ENCODE data around the gene UBE2Q2.
"Not testable (repeated sequence)": the region's sequence is repeated elsewhere in the genome, so short reads cannot be mapped to it uniquely, and the experiment has no call there.

The UBE2Q2 gene

DNA sequence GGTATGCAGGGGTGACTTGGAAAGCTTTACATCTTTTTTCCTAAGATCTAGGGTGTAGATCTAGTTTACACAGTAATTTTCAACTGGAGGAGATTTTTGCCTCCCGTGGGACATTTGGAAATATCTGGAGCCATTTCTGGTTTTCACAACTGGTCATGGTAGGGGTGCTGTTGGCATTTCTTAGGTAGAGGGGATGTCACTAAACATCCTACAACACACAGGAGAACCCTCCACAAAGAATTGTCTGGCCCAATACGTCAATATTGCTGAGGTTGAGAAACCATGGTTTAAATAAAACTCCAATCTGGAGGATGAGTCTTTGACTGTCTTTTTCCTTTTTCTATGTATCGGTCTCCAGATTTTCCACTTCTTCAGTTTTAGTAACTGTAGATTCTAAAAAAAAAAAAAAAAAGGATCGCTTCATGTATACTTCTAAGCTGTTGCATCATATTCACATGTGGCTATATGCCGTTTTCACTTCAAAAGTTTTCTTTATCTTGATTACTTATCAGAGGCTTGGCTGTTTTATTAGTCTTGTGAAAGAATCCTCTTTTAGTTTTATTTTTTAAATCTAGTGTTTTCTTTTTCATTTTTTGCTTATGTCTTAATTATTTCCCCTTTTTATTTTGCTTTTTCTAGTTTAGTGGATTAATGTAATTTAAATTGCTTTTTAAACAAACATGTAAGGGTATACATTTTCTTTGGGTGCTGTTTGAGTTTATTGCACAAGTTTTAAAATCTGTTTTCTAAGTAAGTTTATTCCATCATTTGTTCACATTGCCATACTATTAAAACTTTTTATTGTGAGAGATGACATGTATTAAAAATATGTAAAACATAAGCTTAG is 21.2 kb downstream of the UBE2Q2 start:
- no peak for DNase-seq (ENCODE audit: low spot score)

DNA sequence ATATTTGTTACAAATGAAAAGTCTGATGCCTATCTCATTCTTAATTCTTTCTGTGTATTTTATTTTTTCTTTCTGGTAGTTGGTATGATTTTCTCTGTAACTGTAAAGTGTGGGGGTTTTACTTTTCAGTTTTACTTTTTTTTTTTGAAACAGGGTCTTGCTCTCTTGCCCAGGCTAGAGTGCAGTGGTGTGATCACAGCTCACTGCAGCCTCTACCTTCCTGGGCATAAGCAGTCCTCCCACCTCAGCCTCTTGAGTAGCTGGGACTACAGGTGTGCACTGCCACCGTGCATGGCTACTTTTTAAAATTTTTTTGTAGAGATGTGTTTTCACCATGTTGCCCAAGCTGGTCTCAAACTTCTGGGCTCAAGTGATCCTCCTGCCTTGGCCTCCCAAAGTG is 22.8 kb downstream of the UBE2Q2 start:
- not testable (repeated sequence) for DNase-seq (ENCODE audit: low spot score)

DNA sequence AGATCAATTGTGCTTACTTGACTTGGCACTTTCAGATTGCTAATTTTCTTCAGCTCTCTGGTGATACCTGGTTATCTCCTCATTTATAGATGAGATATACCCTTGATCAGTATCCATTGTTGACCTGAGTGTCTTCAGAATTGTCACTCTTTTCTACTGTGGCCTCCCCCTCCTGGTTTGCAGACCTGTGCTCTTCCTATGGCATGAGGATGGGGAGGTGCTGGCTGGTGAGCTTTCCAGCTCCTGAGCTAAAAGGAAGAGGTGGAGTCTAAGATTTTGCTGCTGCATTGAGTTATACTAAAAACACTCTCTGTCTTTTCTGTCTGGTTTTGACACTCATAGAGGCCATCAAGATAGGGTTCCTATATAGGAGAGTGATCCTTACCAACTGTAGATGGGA is 23.7 kb downstream of the UBE2Q2 start:
- DNase-seq (ENCODE audit: low spot score), result no peak

DNA sequence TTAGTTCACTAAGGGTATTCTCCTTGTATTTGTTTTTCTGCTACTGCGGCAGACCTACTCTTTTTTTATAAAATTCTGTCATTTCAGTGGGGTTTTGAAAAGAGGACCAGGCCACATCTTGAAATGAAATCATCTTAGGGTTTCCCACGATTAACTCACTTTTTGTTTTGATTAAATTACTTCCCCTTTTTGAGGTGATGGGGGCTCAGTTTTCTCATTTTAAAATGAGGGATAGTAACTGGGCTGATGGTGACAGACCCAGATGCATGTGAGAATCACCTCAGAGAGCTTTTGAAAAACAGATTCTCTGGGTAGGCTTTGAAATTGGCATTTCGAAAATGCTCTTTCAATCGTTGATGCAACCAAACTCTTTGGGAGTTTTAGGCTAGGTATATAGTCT is 24.2 kb downstream of the UBE2Q2 start:
- no peak for DNase-seq (ENCODE audit: low spot score)

DNA sequence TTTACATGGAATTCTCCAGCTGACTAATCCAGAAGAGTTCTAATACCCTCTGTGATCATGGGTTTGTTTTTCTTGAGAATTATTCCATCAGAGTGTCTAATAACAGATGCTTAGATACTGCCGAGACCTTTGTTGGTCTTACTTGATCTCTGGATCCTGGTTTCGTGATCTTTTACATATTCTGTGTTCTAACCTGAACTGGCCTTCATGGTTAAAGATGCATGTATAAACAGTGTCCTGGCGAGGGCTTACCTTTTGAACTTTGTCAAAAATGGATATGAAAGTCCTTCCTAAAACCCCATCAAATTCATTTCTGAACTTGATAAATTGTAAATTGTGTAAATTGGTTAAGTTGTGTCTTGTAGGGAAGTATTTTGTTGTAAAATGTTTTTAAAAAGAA is 24.8 kb downstream of the UBE2Q2 start:
- DNase-seq (ENCODE audit: low spot score), result no peak

DNA sequence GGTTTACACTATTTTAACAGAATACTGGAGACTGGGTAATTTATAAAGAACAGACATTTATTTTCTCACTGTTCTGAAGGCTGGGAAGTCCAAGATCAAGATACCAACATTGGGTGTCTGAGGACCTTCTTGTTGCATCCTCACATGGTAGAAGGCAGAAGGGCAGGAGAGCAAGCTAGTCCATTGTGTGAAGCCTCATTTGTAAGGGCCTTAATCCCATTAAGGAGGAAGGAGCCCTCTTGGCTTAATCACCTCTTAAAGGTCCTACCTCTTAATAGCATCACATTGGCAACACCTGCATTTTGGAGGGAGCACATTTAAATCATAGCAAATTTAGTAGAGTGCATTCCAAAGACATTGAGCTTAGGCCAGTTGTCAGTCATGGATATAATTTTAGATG is 26.2 kb downstream of the UBE2Q2 start:
- no peak for DNase-seq (ENCODE audit: low spot score)

GRCh38 chr15:75871589-75871988 is 28.3 kb downstream of the UBE2Q2 start:
- not testable (repeated sequence) for DNase-seq (ENCODE audit: low spot score)

- DNase-seq (ENCODE audit: low spot score), result no peak
These were observed 29.2 kb downstream of the UBE2Q2 start for GRCh38 chr15:75872403-75872990.

- DNase-seq (ENCODE audit: low spot score), result no peak
These were observed 40.8 kb downstream of the UBE2Q2 start for GRCh38 chr15:75884041-75884440.

DNA sequence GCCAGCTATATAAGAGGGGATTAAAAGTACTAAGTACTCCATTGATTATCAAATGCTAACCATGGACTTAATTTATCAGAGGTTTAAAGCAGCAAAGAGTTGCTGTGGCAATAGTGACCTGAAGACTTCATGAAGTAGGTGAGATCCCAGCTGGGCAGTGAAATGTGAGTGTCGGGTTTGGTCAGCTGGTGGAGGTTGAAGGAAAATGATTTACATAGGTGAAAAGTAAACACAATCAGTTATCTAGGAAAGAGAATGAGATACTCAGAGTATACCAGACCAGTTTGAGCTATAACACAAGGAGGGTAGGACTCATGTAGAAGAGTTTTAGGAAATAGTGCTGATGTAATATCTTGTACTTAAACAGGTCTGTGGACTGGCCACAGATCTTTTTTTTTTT is 43.9 kb downstream of the UBE2Q2 start:
- DNase-seq (ENCODE audit: low spot score), result no peak

DNA sequence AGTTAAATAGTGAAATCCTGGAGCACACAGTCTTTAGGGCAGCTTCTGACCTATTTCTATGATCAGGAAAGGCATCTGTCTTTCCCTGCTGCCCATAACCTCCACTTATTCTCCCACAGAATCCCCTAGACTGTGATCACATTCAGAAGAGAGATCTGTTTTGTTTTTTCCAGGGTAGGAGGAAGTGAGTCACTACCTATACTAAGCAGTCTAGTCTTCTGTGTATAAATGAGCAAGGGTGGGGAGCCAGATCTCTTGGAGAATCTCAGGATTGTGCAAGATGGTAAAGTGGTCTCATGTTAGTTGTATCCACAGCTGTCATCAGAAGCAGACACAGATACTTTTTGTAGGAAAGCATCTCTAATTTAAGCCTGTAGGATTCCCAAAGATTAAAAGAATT is 48.6 kb downstream of the UBE2Q2 start:
- no peak for DNase-seq (ENCODE audit: low spot score)

GRCh38 chr15:75895731-75896130 is 52.5 kb downstream of the UBE2Q2 start:
- no peak for DNase-seq (ENCODE audit: low spot score)

DNA sequence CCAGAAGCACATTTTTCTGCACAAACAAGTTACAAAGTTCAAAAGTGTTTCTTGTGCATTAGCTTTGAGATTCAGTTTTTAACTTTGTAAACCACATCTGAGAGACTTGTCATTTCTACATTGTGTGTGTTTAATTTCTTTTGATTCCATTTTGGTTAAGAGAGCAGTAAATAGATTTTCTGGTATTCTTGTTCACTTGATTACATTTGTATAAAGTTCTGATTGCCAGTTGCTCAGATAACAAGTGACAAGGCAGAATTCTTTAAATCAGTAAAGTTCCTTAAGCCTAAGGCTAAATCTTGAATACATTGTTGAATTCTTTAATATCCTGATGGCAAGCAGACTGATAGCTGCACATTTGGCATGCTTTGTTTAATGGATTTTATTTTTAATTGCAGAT is 57.3 kb downstream of the UBE2Q2 start:
- DNase-seq (ENCODE audit: low spot score), result no peak

GRCh38 chr15:75902129-75902557 is 58.9 kb downstream of the UBE2Q2 start:
- no peak for DNase-seq (ENCODE audit: low spot score)

- peak; percentile 72 for DNase-seq (ENCODE audit: low spot score)
These were observed 60.3 kb downstream of the UBE2Q2 start, which contains the start of gene FBXO22 for GRCh38 chr15:75903331-75904239. Gene FBXO22, plus strand, starts transcription at chr15:75903878. Its CDS starts 86 bp downstream, at chr15:75903964.

DNA sequence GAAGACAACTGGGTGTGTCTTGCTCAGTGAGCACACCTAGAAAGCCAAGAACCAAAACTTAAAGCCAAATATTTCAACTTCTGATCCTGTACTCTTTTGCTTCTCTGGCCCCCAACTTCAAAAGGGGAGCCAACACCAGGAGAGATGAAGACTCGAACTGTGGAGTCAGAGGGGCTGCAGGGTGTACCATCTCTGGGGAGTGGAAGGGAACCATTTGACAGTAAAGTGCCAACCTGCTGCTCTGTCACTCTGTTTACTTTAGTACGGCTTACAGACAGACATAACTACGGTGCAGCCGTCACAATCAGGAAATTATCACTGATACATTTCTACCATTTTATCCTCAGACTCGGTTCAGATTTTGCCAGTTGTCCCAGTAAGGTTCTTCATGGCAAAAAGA is 62.0 kb downstream of the UBE2Q2 start:
- DNase-seq (ENCODE audit: low spot score), result no peak

- not testable (repeated sequence) for DNase-seq (ENCODE audit: low spot score)
These were observed 67.1 kb downstream of the UBE2Q2 start for GRCh38 chr15:75910355-75910754.

DNA sequence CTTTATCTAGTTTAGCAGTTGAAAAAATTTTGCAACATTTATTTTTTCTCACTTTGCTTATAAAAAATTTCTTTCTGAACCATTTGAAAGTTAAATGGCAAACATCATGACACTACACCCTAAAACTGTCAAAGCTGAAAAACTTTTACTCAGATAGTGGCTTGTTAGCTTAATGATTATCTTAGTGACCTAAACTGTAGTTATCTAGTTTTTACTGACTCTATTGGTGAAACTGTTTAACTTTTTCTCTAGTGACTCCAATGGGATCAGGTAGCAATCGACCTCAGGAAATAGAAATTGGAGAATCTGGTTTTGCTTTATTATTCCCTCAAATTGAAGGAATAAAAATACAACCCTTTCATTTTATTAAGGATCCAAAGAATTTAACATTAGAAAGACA is 73.7 kb downstream of the UBE2Q2 start:
- DNase-seq (ENCODE audit: low spot score), result no peak

DNA sequence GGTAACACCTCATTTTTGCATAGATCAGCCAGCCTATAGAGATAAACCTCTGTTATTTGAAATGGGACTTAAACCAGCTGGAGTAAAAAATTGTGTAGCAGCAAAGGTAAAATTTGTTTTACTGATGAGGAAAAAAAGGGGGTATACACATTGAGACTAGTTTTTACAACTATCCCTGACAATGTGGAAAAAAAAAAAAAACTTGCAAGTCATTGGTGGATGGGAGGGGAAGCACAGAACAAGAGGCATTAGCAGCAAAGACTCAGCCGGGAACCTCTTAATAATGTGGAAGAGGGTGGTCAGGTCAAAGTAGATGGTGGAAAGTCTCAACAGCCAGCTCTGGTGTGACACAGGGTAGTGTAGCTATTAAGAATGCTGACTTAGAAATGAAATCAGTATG is 74.9 kb downstream of the UBE2Q2 start:
- no peak for DNase-seq (ENCODE audit: low spot score)

DNA sequence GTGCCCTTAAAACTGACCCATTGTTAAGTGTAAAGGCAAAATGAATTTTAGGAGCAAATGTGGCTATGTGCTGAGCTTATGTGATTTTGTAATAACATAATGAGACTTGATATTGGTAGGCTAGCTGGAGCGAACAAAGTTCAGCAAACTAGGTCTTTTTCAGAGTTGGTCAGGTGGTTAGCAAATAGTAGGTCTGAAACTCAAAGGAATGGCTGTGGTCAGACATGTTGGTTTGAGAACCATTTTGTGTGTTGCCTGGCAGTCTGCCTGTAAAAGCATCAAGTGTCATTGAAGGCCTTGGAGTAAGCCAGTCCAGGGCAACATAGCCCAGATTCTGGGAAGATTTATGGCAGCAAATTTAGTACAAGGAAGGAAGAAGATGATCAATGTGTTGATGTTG is 76.8 kb downstream of the UBE2Q2 start:
- no peak for DNase-seq (ENCODE audit: low spot score)

- DNase-seq (ENCODE audit: low spot score), result peak; percentile 5
These were observed 78.8 kb downstream of the UBE2Q2 start for GRCh38 chr15:75921732-75922703.

All from pons (tissue), 1 donor.